GM18951 (cell line): ENCODE measurements around the gene CFAP410.

Source experiments
- POLR2A ChIP-seq: IDR thresholded peaks from 4 replicates; pipeline ENCODE4 v1.6.1; 2011; ENCODE audit warnings: mild to moderate bottlenecking; ENCODE audit not compliant: insufficient read length, insufficient read depth; ENCODE audit errors: extremely low read depth
- in situ Hi-C: fragments of 300-500 bp; cut with MboI; formaldehyde crosslinking; loops from one replicate; pipeline ENCODE4 v1.12.0; 2022; ENCODE audit warnings: low sequenced_read_pairs, mixed read lengths, inconsistent platforms; ENCODE audit not compliant: unreplicated experiment

Gene CFAP410

DNA sequence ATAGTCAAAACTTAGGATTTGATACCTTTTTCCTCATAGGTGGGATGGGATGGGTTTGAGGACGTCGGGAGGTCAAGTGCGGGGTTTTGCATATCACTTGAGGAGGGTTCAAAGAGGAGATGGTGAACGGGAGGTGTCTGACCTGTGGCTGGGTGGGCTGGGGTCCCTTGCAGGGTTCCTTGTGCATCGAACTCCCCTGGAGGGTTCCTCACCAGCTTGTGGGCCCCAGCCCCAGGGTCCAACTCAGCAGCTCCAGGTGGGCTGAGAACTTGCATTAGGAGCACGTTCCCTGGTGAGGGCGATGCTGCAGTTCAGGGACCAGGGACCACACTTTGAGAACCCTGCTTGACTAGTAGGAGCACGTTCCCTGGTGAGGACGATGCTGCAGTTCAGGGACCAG is 37.4 kb upstream of the CFAP410 start:
- no peak for TF ChIP-seq POLR2A
- in situ Hi-C loops = no loop called here

DNA sequence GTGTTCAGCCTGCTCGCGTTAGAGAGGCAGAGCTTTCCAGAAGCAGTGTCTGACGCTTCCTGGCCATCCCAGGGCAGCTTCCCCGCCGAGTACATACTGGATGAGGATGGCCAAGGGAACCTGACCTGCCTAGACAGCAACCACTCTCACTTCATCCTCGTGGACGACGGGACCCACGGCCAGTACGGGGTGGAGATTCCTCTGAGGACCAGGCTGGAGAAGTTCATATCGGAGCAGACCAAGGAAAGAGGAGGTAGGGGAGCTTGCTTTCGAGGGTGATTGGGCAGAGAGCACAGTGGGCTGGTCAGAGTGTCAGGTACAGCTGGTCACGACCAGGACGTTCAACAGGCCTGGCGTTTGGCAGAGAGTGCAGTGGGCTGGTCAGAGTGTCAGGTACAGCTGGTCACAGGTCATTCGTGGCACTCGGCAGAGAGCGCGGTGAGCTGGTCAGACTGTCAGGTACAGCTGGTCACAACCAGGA is 36.6 kb upstream of the CFAP410 start:
- in situ Hi-C loops = no loop called here
- TF ChIP-seq POLR2A = no peak

DNA sequence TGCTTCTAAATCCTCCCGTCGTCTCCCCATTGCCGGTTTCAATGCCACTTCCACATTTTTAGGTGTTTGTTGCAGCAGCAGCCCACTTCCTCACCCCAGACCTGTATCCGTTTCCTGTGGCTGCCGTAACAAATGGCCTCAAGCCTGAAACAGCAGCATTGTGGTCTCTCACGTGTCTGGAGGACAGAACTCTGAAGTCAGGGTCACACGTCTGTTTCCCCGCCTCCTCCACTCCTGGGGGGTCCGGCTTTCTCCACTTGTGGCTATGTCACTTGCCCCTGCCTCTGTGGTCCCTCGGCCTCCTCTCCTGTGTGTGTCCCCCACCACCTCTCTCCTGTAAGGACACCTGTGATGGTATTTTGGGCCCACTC is 36.1 kb upstream of the CFAP410 start:
- no peak for TF ChIP-seq POLR2A
- in situ Hi-C loops = no loop called here

DNA sequence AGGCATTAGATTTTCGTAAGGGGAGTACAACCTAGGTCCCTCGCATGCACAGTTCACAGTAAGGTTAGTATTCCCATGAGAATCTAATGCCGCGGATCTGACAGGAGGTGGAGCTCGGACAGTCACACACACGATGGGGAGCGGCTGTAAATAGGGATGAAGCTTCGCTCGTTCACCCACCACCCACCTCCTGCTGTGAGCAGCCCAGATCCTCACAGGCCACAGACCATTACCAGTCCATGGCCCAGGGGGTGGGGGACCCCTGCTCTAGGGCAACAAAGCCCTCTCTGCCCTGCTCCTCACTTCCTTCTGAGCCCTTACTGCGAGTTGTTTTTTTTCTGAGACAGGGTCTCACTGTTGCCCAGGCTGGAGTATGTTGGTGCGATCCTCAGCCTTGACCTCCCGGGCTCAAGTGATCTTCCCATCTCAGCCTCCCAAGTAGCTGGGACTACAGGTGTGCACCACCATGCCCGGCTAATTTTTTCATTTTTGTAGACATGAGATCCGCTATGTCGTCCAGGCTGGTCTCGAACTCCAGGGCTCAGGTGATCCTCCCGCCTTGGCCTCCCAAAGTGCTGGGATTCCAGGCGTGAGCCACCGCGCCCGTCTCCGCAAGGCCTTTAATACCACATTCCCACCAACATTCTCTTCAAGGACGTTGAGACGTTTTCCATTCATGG is 35.6 kb upstream of the CFAP410 start:
- in situ Hi-C loops = no loop called here
- no peak for TF ChIP-seq POLR2A

DNA sequence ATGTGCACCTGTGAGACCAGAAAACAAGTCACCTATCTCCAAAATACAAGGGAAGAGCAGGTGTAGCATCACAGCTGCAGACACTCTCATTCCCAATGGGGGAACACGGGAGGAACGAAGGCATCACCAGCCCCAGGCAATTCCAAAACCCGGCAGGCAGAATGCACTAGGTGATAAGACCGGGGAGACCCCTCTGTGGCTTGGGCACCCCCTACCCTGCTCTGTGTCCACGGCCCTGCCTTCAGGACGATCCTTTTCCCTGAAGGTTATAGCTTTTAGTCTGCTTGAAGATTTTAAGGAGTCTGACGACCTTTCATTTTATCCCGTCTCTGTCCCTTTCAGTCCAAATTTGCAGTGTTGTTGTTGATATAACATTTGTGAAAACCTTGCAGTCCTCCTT is 33.4 kb upstream of the CFAP410 start:
- TF ChIP-seq POLR2A = no peak
- in situ Hi-C loops = no loop called here

DNA sequence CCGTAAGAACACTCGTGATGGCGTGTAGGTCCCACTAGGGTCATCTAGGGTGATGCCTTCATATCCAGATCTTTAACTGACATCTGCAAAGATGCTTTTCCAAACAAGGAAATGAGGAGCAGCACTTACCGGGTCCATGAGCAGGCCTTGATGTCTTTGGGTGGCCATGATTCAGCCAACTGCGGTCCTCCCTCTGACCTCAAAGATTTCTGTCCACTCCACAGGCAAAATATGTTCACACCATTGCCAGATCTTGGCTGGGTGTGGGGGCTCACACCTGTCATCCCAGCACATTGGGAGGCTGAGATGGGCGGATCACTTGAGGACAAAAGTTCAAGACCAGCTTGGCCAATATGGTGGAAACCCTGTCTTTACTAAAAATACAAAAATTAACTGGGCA is 32.4 kb upstream of the CFAP410 start:
- no peak for TF ChIP-seq POLR2A
- in situ Hi-C loops = no loop called here

DNA sequence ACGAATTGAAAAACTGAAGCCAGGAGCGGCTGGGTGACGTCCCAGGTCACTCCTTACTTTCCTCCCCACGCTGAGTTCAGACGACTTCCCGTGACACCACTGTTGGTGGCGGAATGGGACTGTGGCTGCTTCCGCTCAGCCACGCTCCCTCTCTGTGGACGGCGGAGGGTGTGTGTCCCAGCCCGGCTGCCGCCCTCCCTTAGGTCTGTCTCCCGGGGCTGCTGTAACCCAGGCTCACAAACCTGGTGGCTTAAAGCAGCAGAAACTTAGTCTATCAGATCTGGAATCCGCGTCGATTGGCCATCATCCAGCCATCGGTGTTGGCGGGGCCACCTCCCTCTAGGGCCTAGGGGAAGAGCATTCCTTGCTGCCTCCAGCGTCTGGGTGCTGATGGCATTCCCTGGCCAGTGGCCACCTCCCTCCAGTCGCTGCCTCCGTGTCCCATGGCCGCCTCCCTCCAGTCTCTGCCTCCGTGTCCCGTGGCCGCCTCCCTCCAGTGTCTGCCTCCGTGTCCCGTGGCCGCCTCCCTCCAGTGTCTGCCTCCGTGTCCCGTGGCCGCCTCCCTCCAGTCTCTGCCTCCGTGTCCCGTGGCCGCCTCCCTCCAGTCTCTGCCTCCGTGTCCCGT is 31.7 kb upstream of the CFAP410 start:
- in situ Hi-C loops = no loop called here

DNA sequence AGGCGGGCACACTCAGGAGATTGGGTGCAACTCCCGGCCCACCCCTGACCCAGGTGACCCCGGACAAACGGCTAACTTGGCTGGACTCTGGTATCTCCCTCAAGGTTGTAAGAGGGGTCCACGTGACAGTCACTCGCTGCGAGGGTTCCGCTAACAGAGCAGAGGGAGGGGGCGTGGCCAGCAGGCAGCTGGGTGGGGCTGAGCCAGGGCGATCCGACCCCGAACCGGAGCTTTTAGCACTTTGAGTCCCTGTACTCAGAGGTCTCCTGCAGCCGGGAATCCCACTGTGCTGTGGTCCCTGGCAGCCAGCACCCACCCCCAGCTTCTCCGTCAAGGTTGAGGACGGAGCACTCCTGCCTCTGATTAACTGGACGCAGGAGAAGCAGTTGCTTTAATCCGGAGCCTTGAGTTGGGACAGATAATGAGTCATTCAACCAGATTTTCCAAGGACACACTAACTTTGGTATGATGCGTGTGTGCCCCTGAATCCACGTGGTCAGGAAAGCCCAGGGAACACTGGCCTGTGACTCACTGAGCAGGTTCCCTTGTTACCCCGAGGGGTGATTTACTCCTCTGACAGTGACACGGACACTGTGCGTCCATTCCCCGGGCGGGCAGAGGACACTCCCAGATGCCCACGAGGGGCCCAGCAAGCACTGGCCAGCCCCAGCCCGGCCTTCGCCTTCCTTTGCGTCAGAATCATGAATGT is 31.0 kb upstream of the CFAP410 start:
- in situ Hi-C loops = no loop called here
- TF ChIP-seq POLR2A = no peak

More for the DNA sequence above, 31.7 kb upstream of the CFAP410 start:
- no peak for TF ChIP-seq POLR2A

DNA sequence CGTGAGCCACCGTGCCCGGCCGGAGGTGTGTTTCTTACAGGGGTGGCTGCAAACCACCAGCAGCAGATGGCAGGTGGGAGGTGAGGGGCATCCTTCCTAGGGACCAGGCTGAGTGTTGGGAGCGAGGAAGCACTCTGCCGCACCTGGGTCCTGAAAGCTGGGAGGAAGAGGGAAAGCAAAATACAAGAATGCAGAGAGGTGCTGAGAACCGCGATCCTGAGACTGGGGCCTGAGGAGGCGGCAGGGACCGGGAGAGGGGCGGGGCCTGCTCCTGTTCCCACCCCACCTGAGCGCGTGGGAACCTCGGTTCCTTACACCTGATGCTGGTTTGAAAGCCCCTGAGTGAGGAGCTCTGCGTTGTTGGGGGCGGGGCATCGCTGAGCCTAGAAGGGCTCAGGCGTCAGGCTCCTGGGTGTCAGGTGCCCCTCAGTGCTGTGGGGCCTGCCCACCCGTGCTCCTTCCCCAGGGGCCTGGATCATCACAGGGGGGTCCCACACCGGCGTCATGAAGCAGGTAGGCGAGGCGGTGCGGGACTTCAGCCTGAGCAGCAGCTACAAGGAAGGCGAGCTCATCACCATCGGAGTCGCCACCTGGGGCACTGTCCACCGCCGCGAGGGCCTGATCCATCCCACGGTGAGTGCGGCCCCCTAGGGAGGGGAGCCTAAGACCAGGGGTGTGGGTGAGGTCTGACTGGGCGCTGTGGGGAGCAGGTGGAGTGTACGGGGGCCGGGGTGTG is 29.7 kb upstream of the CFAP410 start:
- in situ Hi-C loops = no loop called here
- no peak for TF ChIP-seq POLR2A

DNA sequence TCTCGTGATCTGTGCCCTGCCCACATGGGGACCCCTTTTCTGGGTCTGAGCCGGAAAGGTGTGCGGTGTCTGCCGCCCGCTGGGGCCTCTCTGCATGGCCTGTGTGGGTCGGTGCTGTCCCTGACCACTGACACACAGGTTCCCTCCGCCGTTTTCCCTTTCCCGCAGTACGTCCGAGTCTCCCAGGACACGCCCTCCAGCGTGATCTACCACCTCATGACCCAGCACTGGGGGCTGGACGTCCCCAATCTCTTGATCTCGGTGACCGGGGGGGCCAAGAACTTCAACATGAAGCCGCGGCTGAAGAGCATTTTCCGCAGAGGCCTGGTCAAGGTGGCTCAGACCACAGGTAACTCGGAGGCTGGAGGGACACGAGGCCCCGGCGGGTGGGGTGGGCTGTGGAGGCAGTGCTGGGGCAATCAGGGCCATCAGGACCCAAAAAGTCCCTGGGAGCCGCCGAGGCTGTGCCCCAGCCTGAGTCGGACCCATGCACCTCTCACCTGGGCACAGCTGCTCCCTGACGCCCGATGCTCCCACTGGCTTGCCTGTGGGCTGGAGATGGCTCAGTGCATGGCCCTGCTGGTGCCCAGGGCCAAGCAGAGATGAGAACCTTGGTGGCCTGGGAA is 27.5 kb upstream of the CFAP410 start:
- in situ Hi-C loops = no loop called here
- no peak for TF ChIP-seq POLR2A

DNA sequence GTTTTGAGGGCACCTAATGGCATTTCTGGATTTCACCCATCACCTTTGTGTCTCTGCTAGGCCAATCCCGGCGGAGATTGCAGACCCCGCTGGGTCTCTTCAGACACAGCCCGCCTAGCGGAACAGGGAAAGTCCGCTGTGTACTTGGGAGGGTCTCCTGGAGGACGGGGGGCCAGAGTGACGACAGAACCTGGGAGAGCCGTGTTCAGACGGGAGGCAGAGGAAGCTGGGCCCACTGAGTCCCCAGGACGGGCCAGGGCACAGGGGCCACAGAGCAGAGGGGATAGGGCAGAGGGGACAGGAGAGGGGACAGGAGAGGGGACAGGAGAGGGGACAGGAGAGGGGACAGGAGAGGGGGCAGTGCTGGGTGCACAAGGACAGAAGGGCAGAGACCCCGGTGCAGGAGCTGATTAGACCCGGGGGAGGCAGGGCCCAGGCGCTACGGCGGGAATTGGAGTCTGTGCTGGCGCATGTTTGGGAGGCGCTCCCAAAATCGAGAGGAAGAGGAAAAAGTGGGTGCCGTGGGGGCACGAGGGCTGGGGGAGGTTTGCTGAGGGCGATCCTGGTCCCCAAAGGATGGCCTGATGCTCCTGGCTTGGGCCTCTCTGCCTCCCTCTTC is 26.9 kb upstream of the CFAP410 start:
- no peak for TF ChIP-seq POLR2A
- in situ Hi-C loops = no loop called here

DNA sequence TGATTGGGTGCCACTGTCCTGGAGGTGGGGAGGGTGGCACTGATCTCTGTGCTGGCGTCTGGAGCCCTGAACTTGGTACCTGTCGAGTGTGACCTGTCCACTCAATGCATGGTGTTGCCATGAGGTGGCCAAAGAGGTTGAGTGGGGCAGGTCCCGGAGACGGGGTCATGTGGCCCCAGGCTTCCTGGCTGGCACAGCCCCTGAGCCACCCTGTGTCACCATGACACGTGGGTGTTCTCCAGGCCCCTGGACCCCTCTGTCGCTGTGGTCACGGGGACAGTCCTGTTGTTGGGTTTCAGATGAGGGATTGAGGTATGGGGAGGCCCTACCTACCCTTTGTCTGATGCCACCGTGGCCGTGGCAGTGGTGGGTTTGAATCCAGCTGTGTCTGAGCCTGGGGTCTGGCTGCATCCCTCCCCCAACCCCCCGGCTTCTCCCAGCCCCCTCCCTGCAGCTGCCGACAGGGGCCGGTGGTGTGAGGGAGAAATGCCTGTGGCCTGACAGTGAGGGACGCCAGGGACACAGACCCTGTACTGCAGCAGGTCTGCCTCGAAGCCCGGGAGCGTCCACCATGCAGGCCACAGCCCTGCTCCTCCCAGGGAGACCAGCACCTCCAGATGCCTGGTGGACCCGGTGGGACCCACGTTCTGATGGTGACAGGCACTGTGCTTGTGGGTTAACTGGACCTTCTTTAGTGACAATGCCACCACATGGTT is 26.2 kb upstream of the CFAP410 start:
- in situ Hi-C loops = no loop called here
- TF ChIP-seq POLR2A = no peak
